ENCODE results near the gene NATD1. TPM values are rescaled to one million over a fixed set of nuclear protein-coding genes. Genes with fewer than 3 reads are reported as not detected.

The NATD1 gene
- total and polyA plus RNA-seq, 2 of the 8 experiments (the other 6 are each of a cell fraction or from before 2014, with no cell fraction given) = 5.4 to 8.4 TPM

- no peak overlapping the region for H2AK5ac ChIP-seq (ENCODE audit: low read depth, low read length)
- no peak overlapping the region for H3K23ac ChIP-seq (ENCODE audit: insufficient read length)
- H3K27me3 ChIP-seq (replicated peaks in 1 of 4; ENCODE audit: control insufficient read depth in 3 of 4, extremely low read depth in 1 of 4, insufficient read depth in 3 of 4, low read length in 3 of 4) = peaks cover 9 to 25% (median 18%) of the 10 kb centered on the region in 4 experiments
- peaks cover 0 to 19% (median 10%) of the 10 kb centered on the region in 4 experiments; a peak in 6 of 7 replicates for H3K4me1 ChIP-seq (replicated peaks in 1 of 4; ENCODE audit: control insufficient read depth in 3 of 4, insufficient read depth in 4 of 4, low read length in 3 of 4)
- H4K8ac ChIP-seq (ENCODE audit: extremely low read depth, insufficient read depth, low read length) = no peak overlapping the region
- H3K4me2 ChIP-seq (ENCODE audit: insufficient read depth in 1 of 2, low read depth in 2 of 2, low read length in 2 of 2) = no peak overlapping the region
- no peak overlapping the region for H3K9ac ChIP-seq (replicated peaks in 1 of 4; ENCODE audit: extremely low read depth in 1 of 4, low read depth in 3 of 4, low read length in 3 of 4)
- no peak overlapping the region for H3K4me3 ChIP-seq (ENCODE audit: extremely low read depth in 1 of 4, insufficient read depth in 2 of 4, low read depth in 3 of 4, low read length in 4 of 4)
- peaks cover 0 to 23% of the 10 kb centered on the region in 2 experiments; a peak in 2 of 4 replicates for H3K79me2 ChIP-seq (ENCODE audit: control insufficient read depth in 1 of 2, insufficient read depth in 2 of 2, low read length in 2 of 2)
- no peak overlapping the region for H3K18ac ChIP-seq (ENCODE audit: extremely low read depth, low read length)
- FAIRE-seq = no peak
- H2BK12ac ChIP-seq (ENCODE audit: low read depth, low read length) = no peak overlapping the region
- DNase-seq (ENCODE audit: low read depth in 1 of 2, low spot score in 2 of 2) = no peak
- H2BK15ac ChIP-seq (ENCODE audit: low read length) = no peak overlapping the region
- no peak overlapping the region for H3K14ac ChIP-seq (ENCODE audit: insufficient read length)
- H4K20me1 ChIP-seq (replicated peaks in 1 of 2; ENCODE audit: control insufficient read depth in 1 of 2, insufficient read depth in 2 of 2, low read length in 2 of 2) = no peaks in the 10 kb centered on the region
- no peak overlapping the region for H3K27ac ChIP-seq (ENCODE audit: low read depth, low read length)
- H3K79me1 ChIP-seq (ENCODE audit: low read depth, low read length) = peaks cover 5% of the 10 kb centered on the region
- no peak overlapping the region for H2BK20ac ChIP-seq (ENCODE audit: low read length)
- H3K23me2 ChIP-seq (ENCODE audit: low read depth, low read length) = peaks cover 8% of the 10 kb centered on the region; the same call in 1 of the 2 replicates
- H3K9me3 ChIP-seq (ENCODE audit: insufficient read depth in 2 of 2, low read depth in 1 of 2, low read length in 1 of 2) = no peaks in the 10 kb centered on the region
- H4K91ac ChIP-seq (replicated peaks; ENCODE audit: insufficient read length, low read length) = no peak overlapping the region
- H2BK120ac ChIP-seq (replicated peaks; ENCODE audit: low read depth, low read length) = no peak overlapping the region
- no peak overlapping the region for H2AFZ ChIP-seq (ENCODE audit: low read length)
- CTCF ChIA-PET (ENCODE audit: partially characterized antibody) = interaction anchor here (0.6 to 1.7 kb wide), 2 partner anchors 36 to 43 kb away, joined by 3 to 5 read pairs; no protein-coding TSS in a partner anchor
- no peak overlapping the region for H4K5ac ChIP-seq (ENCODE audit: insufficient read length, low read depth, low read length)
- no peaks in the 10 kb centered on the region for H3K36me3 ChIP-seq (ENCODE audit: control insufficient read depth in 2 of 4, insufficient read depth in 4 of 4, low read length in 3 of 4)
- POLR2A ChIA-PET (ENCODE audit: partially characterized antibody) = no interaction called here
- no peak overlapping the region for H3K4ac ChIP-seq (replicated peaks; ENCODE audit: insufficient read length, low read depth, low read length)
- H2BK5ac ChIP-seq (ENCODE audit: low read depth, low read length) = no peak overlapping the region
- H3K56ac ChIP-seq (replicated peaks; ENCODE audit: insufficient read length, low read depth, low read length) = no peak overlapping the region
- 86% methylated on average over 5 of the region's 5 CpGs; no CpG with 5 or more reads in 1 of the 2 experiments for WGBS, 2 experiments (ENCODE audit: extremely low coverage in 1 of 2, insufficient coverage in 1 of 2, insufficient read length in 1 of 2, insufficient replicate concordance in 2 of 2, low coverage in 1 of 2, low lambda C conversion rate in 2 of 2, missing lambda C conversion rate in 1 of 2)
- no peak for TF ChIP-seq SP1 (IDR thresholded peaks at IDR 0.05; ENCODE audit: low read depth, low read length)
- no peak for TF ChIP-seq KDM1A (IDR thresholded peaks at IDR 0.05; ENCODE audit: borderline replicate concordance, low read length)
- no peak for TF ChIP-seq SP2 (IDR thresholded peaks at IDR 0.05; ENCODE audit: low read length)
- TF ChIP-seq SUZ12 (IDR thresholded peaks at IDR 0.05; ENCODE audit: low read length) = no peak
- TF ChIP-seq CHD2 (IDR thresholded peaks at IDR 0.05; ENCODE audit: low read length) = no peak
- TF ChIP-seq TCF12 (IDR thresholded peaks at IDR 0.05; ENCODE audit: low read depth, low read length) = no peak
- TF ChIP-seq ZNF274 (IDR thresholded peaks at IDR 0.05; ENCODE audit: borderline replicate concordance, extremely low read depth, low read length) = no peak
- no peak for TF ChIP-seq CTBP2 (IDR thresholded peaks at IDR 0.05; ENCODE audit: borderline replicate concordance, insufficient read depth, insufficient read length, low read length)
- no peak for TF ChIP-seq GABPA (IDR thresholded peaks at IDR 0.05; ENCODE audit: borderline replicate concordance, insufficient read depth, low read length)
- no peak for TF ChIP-seq MAX (IDR thresholded peaks at IDR 0.05)
- no peak for TF ChIP-seq TBP (IDR thresholded peaks at IDR 0.05; ENCODE audit: low read depth, low read length)
- TF ChIP-seq CBX8 (IDR thresholded peaks at IDR 0.05; ENCODE audit: borderline replicate concordance, low read depth, low read length) = no peak
- TF ChIP-seq CBX5 (IDR thresholded peaks at IDR 0.05; ENCODE audit: low read depth, low read length) = no peak
- no peak for TF ChIP-seq EZH2 (IDR thresholded peaks at IDR 0.05; ENCODE audit: low read depth, low read length, severe bottlenecking)
- no peak for TF ChIP-seq PHF8 (conservative IDR thresholded peaks at IDR 0.05; ENCODE audit: low read depth, low read length)
Observed at GRCh38 chr17:21282850-21283249, 29.6 kb upstream of the NATD1 start.
